ENCODE results near the gene PAPOLA. TPM values are rescaled to one million over a fixed set of nuclear protein-coding genes. Genes with fewer than 3 reads are reported as not detected.

PAPOLA gene
- total RNA-seq, 1 experiment from 2014 or later, result 125 TPM

- TF ChIP-seq SIN3A (IDR thresholded peaks at IDR 0.05; ENCODE audit: borderline replicate concordance, insufficient read depth, low read depth, low read length), result no peak
- no peak for TF ChIP-seq TCF7L2 (IDR thresholded peaks at IDR 0.05; ENCODE audit: low read depth, low read length)
- TF ChIP-seq, protein P1, sequence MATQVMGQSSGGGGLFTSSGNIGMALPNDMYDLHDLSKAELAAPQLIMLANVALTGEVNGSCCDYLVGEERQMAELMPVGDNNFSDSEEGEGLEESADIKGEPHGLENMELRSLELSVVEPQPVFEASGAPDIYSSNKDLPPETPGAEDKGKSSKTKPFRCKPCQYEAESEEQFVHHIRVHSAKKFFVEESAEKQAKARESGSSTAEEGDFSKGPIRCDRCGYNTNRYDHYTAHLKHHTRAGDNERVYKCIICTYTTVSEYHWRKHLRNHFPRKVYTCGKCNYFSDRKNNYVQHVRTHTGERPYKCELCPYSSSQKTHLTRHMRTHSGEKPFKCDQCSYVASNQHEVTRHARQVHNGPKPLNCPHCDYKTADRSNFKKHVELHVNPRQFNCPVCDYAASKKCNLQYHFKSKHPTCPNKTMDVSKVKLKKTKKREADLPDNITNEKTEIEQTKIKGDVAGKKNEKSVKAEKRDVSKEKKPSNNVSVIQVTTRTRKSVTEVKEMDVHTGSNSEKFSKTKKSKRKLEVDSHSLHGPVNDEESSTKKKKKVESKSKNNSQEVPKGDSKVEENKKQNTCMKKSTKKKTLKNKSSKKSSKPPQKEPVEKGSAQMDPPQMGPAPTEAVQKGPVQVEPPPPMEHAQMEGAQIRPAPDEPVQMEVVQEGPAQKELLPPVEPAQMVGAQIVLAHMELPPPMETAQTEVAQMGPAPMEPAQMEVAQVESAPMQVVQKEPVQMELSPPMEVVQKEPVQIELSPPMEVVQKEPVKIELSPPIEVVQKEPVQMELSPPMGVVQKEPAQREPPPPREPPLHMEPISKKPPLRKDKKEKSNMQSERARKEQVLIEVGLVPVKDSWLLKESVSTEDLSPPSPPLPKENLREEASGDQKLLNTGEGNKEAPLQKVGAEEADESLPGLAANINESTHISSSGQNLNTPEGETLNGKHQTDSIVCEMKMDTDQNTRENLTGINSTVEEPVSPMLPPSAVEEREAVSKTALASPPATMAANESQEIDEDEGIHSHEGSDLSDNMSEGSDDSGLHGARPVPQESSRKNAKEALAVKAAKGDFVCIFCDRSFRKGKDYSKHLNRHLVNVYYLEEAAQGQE (IDR thresholded peaks at IDR 0.05; ENCODE audit: insufficient read depth in 1 of 2, low read depth in 2 of 2, low read length in 1 of 2), result no peak
- TF ChIP-seq, protein P2, sequence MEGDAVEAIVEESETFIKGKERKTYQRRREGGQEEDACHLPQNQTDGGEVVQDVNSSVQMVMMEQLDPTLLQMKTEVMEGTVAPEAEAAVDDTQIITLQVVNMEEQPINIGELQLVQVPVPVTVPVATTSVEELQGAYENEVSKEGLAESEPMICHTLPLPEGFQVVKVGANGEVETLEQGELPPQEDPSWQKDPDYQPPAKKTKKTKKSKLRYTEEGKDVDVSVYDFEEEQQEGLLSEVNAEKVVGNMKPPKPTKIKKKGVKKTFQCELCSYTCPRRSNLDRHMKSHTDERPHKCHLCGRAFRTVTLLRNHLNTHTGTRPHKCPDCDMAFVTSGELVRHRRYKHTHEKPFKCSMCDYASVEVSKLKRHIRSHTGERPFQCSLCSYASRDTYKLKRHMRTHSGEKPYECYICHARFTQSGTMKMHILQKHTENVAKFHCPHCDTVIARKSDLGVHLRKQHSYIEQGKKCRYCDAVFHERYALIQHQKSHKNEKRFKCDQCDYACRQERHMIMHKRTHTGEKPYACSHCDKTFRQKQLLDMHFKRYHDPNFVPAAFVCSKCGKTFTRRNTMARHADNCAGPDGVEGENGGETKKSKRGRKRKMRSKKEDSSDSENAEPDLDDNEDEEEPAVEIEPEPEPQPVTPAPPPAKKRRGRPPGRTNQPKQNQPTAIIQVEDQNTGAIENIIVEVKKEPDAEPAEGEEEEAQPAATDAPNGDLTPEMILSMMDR (IDR thresholded peaks at IDR 0.05), result no peak
- no peak for TF ChIP-seq POLR2AphosphoS5 (IDR thresholded peaks at IDR 0.05; ENCODE audit: low read depth, low read length)
- ChIA-PET POLR2A (no interaction called here), CTCF (no interaction called here)
- H3K27me3 ChIP-seq (ENCODE audit: control insufficient read depth, insufficient read depth, low read length), result no peaks in the 10 kb centered on the region
- H3K4me1 ChIP-seq (ENCODE audit: control insufficient read depth, insufficient read depth, low read length), result no peaks in the 10 kb centered on the region
- H3K4me3 ChIP-seq (ENCODE audit: low read depth in 2 of 2, low read length in 2 of 2), result no peak overlapping the region
- no peak overlapping the region for H3K27ac ChIP-seq (ENCODE audit: low read length)
- in situ Hi-C loops (cut with HindIII; ENCODE audit: low pct_unique_long_range_greater_than_20kb, low sequenced_read_pairs) (no loop called here), intact Hi-C loops (cut with micrococcal nuclease; ENCODE audit: unreplicated experiment) (no loop called here)
- ATAC-seq (no peak), DNase-seq (ENCODE audit: low read depth, low spot score) (no peak)
- H3K36me3 ChIP-seq (ENCODE audit: control insufficient read depth, insufficient read depth, low read length), result no peaks in the 10 kb centered on the region
- BruUV-seq (replicated peaks), result no TSS peak
- no peaks in the 10 kb centered on the region for H3K9me3 ChIP-seq (ENCODE audit: control insufficient read depth, insufficient read depth, low read depth, low read length)
Observed at GRCh38 chr14:96579855-96580254, 77.7 kb downstream of the PAPOLA start.

DNA sequence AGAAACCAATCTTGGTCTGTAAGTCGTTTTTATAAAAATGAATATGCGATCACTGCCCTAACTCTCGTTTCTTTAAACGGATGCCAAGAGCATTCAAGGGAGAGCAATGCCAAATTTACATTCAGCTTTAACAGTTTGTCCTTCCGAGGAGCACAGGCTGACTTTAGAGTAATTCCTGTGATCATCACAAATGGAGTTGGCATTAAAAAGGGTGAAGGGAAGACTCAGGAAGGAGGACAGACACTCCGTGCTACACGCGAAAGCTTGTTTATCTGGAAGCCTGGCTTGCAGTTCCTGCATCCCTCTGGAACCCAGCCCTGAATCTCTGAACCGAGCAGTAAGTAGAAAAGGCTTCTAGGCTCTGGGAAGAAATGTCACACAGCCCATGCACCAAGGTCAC lies 78.4 kb downstream of the PAPOLA start:
- no peak for TF ChIP-seq SIN3A (IDR thresholded peaks at IDR 0.05; ENCODE audit: borderline replicate concordance, insufficient read depth, low read depth, low read length)
- TF ChIP-seq POLR2AphosphoS5 (IDR thresholded peaks at IDR 0.05; ENCODE audit: low read depth, low read length), result no peak
- TF ChIP-seq, protein P1 (IDR thresholded peaks at IDR 0.05; ENCODE audit: insufficient read depth in 1 of 2, low read depth in 2 of 2, low read length in 1 of 2), result no peak
- TF ChIP-seq, protein P2 (IDR thresholded peaks at IDR 0.05), result no peak
- no peak for TF ChIP-seq TCF7L2 (IDR thresholded peaks at IDR 0.05; ENCODE audit: low read depth, low read length)
- no TSS peak for BruUV-seq (replicated peaks)

More for the DNA sequence above, 78.4 kb downstream of the PAPOLA start:
- Histone ChIP-seq H3K36me3 (ENCODE audit: control insufficient read depth, insufficient read depth, low read length) (no peaks in the 10 kb centered on the region), H3K4me3 (ENCODE audit: low read depth in 2 of 2, low read length in 2 of 2) (no peak overlapping the region), H3K4me1 (ENCODE audit: control insufficient read depth, insufficient read depth, low read length) (no peaks in the 10 kb centered on the region), H3K9me3 (ENCODE audit: control insufficient read depth, insufficient read depth, low read depth, low read length) (no peaks in the 10 kb centered on the region), H3K27ac (ENCODE audit: low read length) (no peak overlapping the region), H3K27me3 (ENCODE audit: control insufficient read depth, insufficient read depth, low read length) (no peaks in the 10 kb centered on the region)
- in situ Hi-C loops (cut with HindIII; ENCODE audit: low pct_unique_long_range_greater_than_20kb, low sequenced_read_pairs), result no loop called here
- DNase-seq (ENCODE audit: low read depth, low spot score), result no peak
- intact Hi-C loops (cut with micrococcal nuclease; ENCODE audit: unreplicated experiment), result no loop called here
- ChIA-PET POLR2A (no interaction called here), CTCF (no interaction called here)
- ATAC-seq, result no peak

All from Panc1 (cell line).